ENCODE measurements around the gene KLF16.

KLF16 gene

DNA sequence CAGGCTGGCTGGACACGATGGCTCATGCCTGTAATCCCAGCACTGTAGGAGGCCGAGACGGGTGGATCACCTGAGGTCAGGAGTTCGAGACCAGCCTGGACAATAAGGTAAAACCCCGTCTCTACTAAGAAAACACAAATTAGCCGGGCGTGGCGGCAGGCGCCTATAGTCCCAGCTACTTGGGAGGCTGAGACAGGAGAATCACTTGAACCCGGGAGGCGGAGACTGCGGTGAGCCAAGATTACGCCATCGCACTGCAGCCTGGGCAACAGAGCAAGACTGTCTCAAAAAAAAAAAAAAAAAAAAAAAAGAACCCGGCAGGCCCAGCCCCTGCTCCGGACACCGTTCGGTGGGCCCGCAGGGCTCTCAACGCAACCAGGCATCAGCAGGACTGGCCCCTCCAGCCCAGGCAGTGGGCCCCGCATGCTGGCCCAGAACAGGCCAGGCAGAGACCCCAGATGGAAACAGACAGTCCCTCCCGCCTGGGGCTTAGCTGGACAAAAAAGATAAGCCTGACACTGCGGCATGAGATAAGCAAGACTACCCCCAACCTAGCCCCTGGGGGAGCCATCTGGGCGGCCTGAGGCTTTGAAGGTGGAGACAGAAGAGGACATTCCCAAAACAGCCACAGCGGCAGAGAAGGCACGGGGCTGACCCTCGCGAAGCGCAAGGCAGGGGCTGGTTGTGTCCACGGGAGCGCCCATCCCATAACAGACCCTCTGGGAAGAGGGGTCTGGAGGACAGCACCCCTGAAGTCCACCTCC lies 26.7 kb downstream of the KLF16 start:
- no peak for TF ChIP-seq ZNF274 (IDR thresholded peaks at IDR 0.05; ENCODE audit: low read depth, low read length)

DNA sequence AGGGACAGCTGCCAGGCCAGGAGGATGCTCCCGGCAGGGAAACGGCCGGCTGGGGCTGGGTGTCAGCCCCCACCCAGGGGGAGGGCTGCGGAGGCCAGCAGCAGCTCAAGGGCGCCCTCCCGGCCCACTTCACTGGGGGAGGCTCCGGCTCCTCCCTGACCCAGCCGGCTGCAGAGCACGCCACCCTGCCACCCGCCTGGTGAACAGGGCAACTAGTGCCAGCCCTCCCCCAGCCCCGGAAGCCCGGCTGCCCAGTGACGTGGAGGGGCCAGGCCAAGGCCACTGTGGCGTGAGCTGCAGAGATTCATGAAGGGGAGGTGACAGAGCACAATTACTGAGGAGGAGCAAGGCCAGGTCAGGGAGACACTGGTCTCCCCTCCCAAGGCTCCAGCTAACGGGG lies 29.8 kb downstream of the KLF16 start:
- no peak for TF ChIP-seq ZNF274 (IDR thresholded peaks at IDR 0.05; ENCODE audit: low read depth, low read length)
- H3K4me3 ChIP-seq (ENCODE audit: low read length): no peak overlapping the region

More for the DNA sequence above, 26.7 kb downstream of the KLF16 start:
- no peak overlapping the region for H3K4me3 ChIP-seq (ENCODE audit: low read length)

DNA sequence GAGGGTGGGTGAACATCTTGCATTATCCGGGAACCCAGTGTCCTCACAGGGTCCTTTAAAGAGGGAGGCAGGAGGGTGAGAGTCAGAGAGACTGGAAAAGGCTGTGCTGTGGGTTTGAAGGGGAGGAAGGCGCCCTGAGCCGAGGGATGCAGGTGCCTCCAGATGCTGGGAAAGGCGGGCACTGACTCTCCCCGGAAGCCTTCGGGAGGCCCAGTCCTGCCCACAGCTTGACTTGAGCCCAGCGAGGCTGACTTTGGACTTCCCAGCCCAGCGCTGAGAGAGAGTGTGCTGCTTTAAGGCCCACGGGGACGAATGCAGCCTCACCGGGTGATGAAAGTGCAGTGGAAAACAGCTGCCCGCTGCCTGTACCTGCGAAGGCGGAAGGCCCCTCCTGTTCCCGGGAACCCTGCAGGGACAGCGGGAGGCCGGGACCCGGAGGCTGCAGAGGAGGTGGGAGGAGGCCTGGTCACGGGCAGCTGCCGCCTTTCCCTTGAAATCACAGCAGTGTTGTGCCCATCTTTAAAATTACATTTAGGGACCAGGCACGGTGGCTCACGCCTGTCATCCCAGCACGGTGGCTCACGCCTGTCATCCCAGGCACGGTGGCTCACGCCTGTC lies 31.2 kb downstream of the KLF16 start:
- TF ChIP-seq ZNF274 (IDR thresholded peaks at IDR 0.05; ENCODE audit: low read depth, low read length): no peak

DNA sequence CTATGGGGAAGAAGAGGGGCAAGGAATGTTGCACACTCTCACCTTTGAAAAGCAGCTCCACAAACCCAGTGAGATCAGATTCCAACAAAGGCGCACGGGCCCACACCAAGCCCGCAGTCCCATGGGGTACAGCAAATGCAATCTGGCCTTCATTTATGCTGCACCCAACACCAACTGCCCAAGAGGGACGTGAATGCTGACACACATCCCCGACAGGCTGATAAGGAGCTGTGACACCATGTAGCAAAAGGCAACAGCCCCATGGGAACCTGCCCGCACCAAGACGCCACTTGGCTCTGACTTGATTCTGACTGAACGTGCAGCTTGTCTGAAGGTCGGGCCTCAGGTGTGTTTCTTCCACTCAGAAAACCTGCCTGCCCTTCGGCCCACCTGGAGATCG lies 32.4 kb downstream of the KLF16 start:
- no peak for TF ChIP-seq ZNF274 (IDR thresholded peaks at IDR 0.05; ENCODE audit: low read depth, low read length)
- no peak overlapping the region for H3K4me3 ChIP-seq (ENCODE audit: low read length)

More for the DNA sequence above, 31.2 kb downstream of the KLF16 start:
- H3K4me3 ChIP-seq (ENCODE audit: low read length): no peak overlapping the region

DNA sequence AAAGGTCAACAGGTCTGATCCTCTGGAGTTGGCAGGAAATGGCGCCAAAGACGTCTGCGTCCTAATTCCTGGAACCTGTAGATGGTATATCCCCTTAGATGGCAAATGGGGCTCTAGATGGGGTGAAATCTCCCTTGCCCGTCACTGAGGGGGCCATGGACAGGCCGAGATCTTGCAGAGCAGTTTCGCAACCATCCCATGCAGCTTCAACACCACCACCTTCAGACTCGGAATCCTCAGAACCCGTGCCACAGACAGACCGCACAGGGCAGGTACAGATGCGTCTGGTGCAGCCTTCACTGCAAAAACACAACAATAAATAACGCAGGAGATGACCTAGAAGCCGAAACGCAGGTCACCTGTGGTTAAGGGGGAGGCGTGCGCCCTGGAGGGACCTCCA lies 32.8 kb downstream of the KLF16 start:
- TF ChIP-seq ZNF274 (IDR thresholded peaks at IDR 0.05; ENCODE audit: low read depth, low read length): no peak
- H3K4me3 ChIP-seq (ENCODE audit: low read length): no peak overlapping the region

DNA sequence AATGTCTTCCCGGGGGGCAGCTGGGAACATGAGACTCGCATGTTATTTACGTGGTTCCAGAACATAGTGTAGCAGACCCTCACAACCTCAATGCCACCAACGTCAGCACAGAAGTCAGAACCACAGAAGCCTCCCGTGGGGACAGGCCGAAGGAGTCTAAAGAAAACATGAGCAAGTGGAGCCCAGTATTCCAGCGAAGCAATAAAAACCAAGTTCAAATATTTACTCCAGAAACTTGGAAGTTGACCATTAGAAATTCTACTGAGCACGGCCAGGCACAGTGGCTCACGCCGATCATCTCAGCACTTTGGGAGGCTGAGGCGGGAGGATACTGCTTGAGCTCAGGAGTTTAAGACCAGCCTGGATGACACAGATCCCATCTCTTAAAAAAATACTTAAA lies 33.4 kb downstream of the KLF16 start:
- H3K4me3 ChIP-seq (ENCODE audit: low read length): no peak overlapping the region
- no peak for TF ChIP-seq ZNF274 (IDR thresholded peaks at IDR 0.05; ENCODE audit: low read depth, low read length)

DNA sequence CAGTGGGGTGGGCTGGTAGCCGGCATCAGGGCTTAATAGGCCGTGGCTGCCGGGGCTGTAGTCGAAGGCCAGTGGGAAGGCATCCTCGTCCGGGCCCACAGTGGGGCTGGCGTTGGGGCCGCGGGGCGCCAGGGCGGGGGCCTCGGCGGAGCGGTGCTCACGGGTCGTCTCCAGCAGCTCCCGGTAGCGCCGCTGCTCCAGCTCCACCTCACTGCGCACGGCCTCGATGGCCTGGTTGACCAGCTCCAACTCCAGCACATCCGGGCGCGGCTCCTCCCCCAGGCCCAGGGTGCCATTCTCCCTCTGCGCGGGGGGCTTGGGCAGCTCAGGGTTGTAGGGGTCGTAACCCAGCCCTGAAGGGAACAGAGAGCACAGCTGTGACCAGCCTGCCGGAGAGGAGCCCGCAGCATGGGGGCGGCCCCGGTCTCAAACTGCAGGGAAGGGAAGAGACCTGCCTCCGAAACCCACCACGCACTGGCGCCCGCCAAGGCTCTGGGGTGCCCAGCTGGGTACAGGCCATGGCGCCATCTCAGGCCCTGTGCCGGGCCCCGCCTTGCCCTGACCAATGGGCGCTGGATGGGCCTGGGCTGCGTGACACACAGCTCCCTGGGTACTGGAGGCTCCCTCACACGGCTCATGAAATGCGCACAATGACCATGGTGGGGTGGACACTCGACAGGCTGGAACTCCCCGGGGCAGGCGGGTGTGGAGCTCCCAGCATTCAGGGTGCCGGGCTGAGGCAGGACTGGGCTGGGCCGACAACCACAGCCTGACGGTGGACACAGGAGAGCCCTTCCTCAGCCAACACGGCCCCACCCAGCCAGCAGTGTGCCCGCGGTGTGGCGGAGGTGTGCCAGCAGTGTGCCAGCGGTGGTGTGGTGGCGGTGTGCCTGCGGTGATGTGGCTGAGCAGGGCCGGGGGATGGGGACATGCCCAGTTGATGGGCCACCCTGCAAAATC lies 34.8 kb downstream of the KLF16 start:
- no peak for TF ChIP-seq ZNF274 (IDR thresholded peaks at IDR 0.05; ENCODE audit: low read depth, low read length)
- no peak overlapping the region for H3K4me3 ChIP-seq (ENCODE audit: low read length)

GRCh38 chr19:1827566-1828278 lies 35.7 kb downstream of the KLF16 start:
- H3K4me3 ChIP-seq (ENCODE audit: low read length): no peak overlapping the region
- TF ChIP-seq ZNF274 (IDR thresholded peaks at IDR 0.05; ENCODE audit: low read depth, low read length): no peak

- no peak for TF ChIP-seq ZNF274 (IDR thresholded peaks at IDR 0.05; ENCODE audit: low read depth, low read length)
- H3K4me3 ChIP-seq (ENCODE audit: low read length): no peak overlapping the region
These were observed 36.5 kb downstream of the KLF16 start for GRCh38 chr19:1826557-1827521.

DNA sequence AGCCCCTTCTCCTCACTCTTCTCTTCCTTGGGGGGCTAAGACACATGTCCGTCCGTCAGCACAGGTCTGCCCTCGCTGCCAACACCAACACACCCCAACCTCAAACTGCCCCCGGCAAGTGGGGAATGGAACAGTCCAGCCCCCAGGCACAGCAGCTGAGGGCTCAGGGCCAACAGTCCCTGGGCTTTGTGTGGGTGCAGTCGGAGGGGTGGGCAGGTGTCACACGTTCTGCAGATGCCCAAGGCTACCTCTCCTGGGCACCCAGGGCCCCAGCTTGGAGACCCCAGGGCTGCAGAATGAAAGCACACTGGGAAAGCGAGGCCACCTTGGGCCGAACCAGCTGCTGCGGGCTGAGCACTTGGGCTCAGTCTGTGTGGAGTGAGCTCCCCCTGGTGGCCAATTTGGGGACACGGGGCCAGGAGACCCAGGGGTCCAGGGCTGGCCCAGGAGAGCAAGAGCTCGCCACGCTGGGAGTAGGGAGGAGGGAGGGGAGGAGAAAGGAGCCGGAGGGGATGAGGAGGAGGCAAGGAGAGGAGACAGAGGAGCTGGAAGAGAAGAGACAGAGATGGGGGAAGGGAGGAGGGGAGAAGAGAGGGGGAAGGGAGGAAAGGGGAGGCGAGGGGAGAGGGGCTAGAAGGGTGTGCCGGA lies 37.3 kb downstream of the KLF16 start:
- H3K4me3 ChIP-seq (ENCODE audit: low read length): no peak overlapping the region

DNA sequence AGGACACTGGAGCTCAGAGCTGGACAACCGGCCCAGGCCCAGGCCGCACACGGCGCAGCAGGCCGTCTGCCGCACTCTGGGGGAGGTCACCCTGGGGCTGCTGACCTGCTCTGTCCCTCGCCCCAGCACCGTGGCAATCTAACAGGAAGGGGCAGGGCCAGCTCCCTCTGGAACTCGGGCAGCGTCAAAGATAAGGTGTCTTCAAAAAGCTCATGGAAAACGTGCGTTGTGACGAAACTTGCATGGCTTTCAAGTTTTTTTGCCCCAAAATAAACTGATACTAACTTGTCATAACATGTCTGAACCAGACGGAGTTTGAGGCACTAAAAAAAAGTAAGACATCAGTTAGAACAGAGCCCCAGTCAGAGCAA lies 39.1 kb downstream of the KLF16 start:
- TF ChIP-seq ZNF274 (IDR thresholded peaks at IDR 0.05; ENCODE audit: low read depth, low read length): no peak
- H3K4me3 ChIP-seq (ENCODE audit: low read length): no peak overlapping the region

More for the DNA sequence above, 37.3 kb downstream of the KLF16 start:
- TF ChIP-seq ZNF274 (IDR thresholded peaks at IDR 0.05; ENCODE audit: low read depth, low read length): no peak

DNA sequence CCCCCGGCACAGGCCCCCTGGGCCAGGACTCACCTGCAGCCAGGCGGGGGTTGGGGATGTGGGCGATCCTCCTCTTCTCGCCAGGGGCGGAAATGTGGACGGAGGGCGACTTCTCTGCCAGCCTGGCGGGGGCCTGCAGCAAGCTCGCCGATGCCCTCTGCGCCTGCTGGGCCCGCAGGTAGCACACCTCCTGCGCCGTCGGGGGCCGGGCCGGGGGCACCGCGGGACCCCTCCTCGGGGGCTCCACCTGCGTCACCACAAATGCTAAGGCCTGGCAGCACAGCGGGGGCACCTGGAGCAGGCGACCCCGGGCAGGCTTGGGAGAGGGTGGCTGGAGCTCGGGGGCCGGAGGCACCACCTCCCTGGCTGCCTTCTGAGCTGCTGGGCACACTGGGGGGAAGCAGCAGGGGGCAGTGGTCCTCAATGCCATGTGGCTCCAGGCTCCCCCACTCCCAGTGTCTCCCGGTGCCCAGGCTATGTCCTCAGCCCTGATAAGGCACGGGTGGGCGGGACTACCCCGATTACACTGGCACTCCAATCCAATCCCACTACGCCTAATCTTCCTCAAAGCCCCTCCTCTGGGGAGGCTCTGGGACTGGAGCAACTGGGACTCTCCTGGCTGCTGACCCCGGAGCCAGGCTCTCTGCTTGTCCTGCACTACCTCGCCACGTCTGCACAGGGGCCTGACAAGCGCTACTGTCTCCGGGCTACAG lies 39.7 kb downstream of the KLF16 start:
- H3K4me3 ChIP-seq (ENCODE audit: low read length): no peak overlapping the region
- TF ChIP-seq ZNF274 (IDR thresholded peaks at IDR 0.05; ENCODE audit: low read depth, low read length): no peak

Measured in GM08714 (cell line).